ENCODE measurements around the gene CCM2.

DNA sequence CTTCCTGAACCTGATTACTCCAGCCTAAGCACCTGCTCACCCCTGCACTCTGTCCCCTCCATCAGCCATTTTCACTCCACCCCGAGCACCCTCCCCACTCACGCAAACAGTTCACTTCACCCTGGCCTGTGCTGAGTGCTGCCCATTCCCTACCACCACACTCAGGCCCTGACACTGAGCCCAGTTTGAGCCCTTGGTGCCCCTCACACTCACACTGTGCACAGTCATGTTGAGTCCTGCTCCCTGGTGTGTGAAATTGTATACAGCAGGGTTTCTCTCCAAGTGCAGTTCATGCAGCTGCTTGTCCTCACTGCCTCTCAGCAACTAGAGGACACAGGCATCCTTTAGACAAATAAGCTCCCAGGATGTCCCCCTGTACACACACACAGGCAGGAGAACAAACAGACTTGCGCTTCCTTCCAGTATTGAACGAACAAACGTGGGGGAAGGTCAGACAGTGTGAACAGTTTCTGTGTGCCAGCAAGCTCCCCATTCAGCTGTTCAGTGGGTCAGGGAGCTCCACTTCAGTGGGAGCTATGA lies 28.0 kb upstream of the CCM2 start:
- TF ChIP-seq POLR2A (IDR thresholded peaks at IDR 0.05): no peak
- TF ChIP-seq, protein P1, sequence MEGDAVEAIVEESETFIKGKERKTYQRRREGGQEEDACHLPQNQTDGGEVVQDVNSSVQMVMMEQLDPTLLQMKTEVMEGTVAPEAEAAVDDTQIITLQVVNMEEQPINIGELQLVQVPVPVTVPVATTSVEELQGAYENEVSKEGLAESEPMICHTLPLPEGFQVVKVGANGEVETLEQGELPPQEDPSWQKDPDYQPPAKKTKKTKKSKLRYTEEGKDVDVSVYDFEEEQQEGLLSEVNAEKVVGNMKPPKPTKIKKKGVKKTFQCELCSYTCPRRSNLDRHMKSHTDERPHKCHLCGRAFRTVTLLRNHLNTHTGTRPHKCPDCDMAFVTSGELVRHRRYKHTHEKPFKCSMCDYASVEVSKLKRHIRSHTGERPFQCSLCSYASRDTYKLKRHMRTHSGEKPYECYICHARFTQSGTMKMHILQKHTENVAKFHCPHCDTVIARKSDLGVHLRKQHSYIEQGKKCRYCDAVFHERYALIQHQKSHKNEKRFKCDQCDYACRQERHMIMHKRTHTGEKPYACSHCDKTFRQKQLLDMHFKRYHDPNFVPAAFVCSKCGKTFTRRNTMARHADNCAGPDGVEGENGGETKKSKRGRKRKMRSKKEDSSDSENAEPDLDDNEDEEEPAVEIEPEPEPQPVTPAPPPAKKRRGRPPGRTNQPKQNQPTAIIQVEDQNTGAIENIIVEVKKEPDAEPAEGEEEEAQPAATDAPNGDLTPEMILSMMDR (IDR thresholded peaks at IDR 0.05 in 8 of 11, conservative IDR thresholded peaks at IDR 0.05 in 3 of 11): no peak
